Activated CD8-positive, alpha-beta memory T cell treated with anti-CD3 and anti-CD28 coated beads for 48 hours (primary cell): ENCODE data around the gene SLC6A3.

Source experiments
- DNase-seq, 3 experiments: peaks; one replicate each; pipeline ENCODE4 v3.0.0-alpha.2; 2020; ENCODE audit warnings: low read depth in 2 of 3, low spot score in 2 of 3

The SLC6A3 gene

DNA sequence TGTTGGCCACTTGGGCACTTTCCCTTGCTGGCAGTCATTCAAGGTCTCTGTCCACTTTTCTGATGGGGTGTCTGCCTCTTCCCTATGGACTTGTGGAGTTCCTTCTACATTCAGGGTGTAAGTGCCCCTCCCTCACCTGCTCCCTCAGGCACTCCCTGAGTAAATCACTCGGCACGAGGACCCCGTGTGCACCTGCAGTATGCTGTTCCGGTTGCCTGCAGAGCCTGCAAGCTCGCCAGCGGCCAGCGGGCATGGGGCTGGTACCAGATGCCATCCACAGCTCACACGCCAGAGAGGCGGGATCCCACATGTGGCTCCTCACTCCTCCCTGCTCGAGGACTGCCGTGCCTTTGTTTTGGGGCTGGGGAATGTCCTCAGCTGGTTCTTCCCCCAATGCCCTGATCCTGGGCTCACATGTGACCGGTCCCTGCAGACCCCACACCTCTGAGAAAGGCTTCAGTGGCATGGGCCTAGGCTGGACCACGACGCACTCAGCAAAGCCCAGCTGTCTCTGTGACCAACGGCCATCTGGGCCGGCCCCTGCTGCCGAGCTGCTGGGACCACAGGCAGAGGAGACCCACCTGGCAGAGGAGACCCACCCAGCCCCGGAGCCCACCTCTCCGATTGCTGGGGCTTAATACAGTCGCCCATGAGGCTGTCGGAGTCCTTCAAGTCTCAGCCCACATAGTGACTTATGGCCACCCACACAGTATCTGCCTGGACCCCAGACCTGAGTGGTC, 54.2 kb downstream of the SLC6A3 start:
- DNase-seq, result no peak

DNA sequence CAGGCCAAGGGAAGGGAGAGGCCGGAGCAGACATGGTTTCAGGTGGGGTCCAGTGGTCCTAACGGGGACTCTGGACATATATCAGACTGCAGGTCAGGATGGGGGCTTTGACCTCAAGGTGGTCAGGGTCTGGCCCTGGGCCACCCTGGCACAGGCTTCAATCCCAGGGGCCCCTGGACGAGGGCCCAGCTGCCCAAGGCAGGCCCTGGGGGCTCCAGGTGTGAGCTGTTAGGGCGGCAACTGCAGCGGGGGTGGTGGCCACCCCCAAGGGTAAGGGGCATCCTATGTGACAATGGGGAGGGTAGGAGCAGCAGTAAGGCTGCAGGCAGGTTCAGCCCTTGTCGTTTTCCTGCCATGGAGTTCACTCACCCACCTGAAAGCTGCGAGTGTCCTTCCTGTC, 54.9 kb downstream of the SLC6A3 start:
- no peak for DNase-seq

DNA sequence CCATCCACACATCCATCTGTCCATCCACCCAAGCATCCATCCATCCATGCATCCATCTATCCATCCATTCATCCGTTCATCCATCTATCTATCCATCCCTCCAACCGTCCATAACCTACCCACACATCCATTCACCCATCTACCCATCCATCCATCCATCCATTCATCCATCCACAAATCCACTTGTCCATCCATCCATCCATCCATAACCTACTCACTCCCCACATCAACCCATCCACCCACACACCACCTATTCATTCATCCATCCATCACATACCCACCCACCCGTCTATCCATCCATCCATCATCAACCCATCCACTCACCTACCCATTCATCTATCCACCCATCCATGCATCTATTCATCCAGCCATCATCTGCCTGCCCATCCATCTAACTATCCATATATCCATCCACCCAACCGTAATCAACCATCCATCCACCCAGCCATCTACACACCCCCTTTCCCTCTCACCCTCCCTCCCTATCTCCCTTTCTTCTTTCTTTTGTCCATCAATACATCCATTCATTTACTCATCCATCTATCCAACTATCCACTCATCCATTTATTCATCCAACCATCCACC, 56.8 kb downstream of the SLC6A3 start:
- DNase-seq, result no peak

DNA sequence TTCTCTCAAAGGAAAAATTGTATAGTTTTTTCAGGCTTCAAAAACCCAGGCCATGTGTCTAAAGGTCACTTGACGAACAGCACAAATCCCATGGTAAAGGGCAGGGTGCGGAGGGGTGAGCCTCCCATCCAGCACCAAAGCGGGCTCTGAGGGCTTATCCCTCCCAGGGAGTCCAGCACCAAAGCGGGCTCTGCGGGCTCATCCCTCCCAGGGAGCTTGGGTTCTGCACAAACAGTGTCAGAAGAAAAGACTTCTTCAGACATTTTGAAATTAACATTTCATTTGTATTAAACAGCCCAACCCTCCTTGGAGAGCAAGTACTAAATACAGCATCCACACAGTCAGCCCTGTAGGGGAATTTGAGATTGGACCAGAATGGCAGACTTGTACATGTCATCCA, 57.4 kb downstream of the SLC6A3 start:
- no peak for DNase-seq

DNA sequence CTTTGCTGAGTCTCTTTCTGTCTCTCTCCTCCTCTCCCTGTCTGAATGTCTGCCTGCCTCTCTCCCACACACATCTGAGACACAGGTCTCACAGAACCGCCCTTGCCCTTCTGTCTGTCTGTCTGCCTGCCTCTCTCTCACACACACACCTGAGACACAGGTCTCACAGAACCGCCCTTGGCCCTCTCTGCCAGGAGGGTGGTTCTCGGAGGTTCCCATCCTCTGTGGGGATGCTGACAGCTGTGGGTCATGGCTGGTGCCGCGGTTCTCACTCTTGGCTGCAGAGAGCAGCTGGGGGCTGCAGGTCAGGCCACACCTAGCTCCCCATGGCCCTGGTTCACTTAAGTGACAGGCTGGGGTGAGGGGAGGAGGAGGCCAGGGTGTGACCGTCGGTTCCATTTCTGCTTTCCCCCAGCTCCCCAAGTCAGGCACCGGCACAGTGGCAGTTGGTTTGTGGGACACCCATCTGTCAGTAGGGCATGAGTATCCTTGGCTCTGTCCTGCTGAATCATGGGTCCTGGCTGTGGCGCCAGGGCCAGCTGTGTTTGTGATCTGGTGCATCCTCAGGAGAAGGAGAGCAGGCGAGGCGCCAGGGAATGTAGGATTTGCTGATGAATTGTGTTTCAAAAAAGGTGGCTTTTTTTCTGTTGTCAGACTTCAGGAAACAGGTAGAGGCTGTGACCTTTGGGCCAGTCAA, 58.0 kb downstream of the SLC6A3 start:
- no peak for DNase-seq

DNA sequence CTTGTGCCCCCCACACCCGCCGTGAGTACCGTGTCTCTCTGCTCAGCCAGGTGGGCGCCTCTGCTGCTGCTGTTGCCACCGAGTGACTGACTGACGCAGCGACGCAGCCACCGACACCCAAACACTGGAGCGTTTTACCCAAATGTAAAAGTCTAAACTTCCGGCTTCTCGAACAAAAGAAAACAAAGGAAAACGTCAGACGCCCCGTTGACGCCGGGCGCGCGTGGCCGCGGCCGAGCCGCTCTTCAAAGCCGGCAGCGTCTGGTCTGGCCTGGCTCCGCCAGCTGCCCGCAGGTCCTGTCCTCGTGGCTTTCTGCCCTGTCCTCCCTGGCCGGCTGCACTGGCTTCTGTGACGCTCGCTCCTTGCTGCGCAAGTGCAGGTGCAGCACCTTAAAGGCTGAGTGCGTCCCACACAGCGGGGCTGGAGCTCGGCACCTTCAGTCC, 58.9 kb downstream of the SLC6A3 start:
- DNase-seq, result peak in 2 of 3 experiments; percentile 28 to 39

DNA sequence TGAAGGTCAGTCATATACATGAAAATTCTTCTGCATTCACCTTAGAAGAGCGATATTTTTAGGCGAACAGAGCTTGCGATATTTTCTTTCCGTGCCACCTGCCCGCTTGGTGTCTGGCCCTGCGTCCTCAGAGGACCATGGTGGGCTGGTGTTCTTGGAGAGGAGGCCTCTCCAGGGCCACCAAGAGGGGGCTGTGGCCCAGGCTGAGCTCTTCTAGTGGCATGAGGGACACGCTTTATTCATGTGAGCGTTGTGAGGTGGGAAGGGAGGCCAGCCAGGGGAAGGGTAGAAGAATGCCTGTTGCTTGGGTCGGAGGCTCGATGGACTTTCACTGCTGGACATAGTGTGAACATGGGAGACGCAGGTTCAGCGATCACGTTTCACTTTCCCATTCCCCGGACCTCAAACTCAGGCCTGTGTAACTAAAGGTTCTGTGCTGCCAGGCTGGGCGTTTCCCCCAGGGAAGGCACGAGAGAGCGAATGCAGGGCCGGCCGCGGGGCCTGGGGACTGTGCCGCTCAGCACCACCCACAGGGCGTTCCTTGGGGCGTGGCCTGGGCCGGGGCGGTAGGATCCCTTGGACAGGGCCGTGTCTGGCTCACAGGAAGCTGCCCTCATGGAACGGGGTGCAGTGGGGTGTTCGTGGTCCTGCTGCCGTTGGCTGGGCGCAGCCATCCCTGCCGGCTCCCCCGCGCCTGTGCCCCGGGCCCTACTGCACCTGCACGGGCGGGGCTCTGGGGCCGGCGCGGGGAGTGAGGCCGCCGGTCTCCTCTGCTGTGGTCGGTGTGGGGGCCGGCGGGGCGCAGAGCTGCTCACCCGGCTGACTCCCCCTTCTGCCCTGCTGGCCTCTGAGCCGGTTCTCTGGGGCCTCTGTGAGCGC, 59.6 kb downstream of the SLC6A3 start:
- DNase-seq, result peak; percentile 57 to 65 (median 58)

DNA sequence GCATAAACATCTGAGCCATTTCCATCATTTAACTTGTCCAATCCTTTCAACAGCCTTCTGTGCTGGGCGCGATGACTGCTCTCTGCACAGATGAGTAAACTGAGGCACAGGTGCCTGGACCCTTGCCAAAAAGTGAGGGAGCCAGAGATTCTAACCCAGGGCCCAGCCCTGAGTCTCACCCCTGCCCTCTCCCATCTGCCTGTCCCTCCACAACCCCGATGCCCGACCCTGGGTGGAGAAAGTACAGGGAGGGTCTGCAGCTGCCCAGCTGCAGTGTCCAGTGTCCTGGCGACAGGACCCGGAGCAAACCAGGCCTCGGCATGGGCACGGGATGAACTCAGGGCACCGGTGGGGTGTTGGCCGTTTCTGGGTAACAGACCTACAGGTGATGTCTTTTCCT, 60.7 kb downstream of the SLC6A3 start:
- DNase-seq, result no peak

DNA sequence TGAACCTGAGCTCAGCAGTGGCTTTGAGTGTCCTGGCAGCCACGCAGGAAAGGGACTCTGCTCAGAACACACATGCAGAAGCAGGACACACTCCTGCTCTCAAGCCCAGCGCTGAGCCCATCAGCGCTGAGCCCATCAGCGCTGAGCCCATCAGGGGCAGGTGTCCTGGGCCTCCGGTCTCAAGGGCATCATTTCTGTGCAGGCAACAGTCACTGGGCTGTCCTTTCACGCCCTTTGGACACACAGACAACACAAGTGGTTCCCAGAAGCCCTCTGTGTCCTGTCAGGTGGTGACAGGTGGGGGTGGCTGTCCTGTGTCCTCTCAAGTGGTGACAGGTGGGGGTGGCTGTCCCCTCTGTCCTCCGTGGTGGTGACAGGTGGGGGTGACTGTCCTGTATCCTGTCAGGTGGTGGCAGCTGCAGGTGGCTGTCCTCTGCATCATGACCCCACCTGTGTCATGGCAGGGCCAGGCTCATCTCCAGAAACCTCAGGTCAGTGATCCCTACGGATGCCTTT, 61.3 kb downstream of the SLC6A3 start:
- DNase-seq, result no peak

DNA sequence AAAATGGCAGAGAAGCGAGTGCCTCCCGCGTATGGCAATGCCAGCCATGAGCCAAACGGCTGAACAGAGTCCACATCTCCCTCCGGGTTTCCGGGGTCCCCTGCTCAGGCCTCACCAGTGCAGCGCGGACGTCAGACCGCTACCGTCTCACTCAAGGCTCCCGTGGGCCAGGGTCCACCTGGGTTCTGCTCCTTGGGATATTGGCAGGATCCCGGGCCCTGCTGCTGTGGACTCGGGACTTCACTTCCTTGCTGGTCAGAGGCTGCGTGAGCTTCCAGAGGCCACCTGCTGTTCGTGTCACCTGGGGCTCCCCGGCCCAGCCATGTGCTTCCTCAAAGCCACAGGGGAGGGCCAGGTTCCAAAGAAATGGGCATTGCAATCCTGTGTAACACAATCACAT, 61.9 kb downstream of the SLC6A3 start:
- no peak for DNase-seq

DNA sequence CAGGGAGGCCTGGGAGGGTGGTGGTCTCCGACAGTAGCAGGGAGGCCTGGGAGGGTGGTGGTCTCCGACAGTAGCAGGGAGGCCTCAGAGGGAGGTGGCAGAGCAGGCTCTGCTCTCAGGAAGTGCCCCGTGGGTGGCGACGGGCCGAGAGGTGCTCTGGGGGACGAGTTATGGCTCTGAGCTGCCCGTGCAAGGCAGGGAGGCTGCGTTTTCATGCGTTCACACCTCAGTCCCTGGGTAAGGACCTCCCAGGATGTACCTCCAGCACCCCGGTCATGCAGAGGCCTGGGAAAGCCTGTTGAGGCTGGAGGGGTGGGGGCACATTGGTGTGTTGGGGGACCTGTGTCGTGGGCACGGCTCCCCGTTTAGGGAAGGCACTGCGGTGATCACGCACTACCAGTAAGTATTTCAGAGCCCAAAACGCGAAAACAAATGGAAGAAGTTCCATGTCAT, 63.0 kb downstream of the SLC6A3 start:
- no peak for DNase-seq

DNA sequence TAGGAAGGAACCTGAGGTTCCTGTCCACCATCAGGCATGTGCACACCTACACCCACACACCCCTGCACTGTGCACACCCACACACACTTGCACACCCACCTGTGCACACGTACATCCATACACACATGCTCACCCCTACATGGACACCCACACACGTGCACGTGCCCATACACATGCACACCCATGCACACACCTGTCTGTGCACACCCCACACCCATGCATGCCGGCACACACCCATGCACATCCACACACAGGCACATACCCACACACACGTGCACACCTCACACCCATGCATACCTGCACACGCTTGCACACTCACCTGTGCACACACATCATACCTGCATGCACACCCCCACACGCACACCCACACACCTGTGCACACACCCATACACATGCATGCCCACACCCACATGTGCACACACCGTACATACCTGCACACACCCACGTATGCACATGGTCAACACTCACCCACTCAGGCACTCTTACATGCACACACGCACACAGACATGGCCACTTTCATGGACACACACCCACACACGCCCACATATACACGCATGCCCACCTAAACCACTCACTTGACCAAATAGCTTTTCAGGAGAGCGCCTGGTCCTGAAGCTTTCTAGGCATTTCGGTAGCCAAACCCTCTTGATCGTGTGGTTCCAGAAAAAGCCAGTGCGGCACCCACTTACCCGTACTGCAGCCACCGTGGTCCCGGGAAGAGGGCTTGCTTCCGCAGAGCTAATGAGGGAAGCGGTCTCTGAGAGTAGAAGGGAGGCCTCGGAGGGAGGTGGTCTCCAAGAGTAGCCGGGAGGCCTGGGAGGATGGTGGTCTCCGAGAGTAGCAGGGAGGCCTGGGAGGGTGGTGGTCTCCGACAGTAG, 63.6 kb downstream of the SLC6A3 start:
- no peak for DNase-seq

DNA sequence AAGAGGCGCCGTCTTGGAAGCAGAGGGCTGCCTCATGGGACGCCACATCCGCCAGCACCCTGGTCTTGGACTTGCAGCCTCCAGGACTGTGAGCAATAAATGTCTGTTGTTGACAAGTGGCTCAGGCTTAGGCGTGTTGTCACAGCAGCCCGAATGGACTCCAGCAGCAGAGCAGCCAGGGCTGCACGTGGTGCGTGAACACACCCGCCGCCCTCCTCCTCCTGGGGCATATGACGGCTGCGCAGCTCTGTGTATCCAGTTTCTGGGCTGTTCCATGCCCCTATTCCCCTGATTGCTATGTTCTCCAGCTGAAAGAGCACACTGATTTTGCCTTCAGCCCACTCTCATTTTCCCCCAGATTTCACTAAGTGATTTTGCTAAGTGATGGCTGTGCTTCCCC, 64.3 kb downstream of the SLC6A3 start:
- DNase-seq, result no peak

DNA sequence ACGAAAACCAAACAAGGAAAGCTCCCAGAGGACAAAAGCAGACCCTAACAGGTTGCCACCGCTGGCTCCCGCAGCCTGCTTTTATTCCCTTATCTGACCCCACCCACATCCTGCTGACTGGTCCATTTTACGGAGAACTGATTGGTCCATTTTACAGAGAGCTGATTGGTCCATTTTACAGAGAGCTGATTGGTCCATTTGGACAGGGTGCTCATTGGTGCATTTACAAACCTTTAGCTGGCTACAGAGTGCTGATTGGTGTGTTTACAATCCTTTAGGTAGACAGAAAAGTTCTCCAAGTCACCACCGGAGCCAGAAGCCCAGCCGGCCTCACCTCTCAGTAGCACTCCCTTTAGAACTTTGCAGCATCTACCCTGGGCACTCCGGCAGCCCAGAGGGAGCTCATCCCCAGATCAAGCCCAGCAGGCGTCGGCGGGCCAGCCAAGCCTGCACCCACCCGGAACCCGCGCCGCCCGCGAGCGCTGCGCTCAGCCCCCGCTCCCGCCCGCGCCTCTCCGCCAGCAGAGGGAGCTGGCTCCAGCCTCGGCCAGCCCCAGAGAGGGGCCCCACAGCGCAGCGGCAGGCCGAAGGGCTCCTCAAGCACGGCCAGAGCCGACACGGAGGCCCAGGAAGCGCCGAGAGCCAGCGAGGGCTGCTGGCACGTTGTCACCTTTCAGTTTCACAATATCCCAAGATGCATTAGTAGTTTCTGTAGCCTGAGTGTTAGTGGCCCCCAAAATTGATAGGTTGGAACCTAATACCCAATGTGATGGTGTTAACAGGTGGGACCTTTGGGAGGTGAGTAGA, 65.0 kb downstream of the SLC6A3 start:
- peak; percentile 10 to 40 (median 31) for DNase-seq

DNA sequence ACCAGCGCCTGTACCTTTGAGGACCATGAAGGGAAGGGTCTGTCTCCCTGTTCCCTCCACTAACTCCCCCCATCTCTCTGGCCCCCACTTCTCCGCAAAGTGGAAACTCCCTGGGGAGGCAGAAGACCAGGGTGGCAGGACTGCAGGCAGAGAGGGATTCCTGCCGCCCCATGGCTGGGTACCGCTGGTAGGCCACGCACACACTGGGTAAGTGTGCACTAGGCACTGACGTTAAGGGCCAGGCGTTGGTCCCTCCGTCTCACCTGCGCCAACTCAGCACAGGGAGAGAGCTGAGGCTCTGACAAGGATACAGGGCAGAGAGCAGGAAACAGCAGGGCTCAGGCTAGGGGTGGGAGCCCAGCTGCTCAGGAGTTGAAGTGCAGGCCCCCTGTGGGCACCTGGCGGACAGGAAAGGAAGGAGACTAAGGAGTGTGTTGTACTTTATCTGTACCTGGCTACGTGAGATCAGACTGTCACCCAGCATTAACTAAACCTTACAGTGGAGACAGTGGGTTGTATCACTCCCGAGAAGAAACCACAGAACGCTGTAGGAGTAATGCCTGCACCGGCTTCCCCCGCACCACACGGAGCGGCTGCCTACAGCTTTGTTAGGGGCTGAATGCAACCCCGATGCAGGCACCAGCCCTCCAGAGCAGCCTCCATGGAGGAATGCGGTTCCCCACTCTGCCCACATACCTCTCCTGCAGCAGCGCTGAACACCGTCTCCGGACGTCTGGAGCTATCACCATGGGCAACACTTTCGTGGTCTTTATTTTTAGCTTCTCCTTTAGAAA, 66.2 kb downstream of the SLC6A3 start:
- DNase-seq, result no peak

DNA sequence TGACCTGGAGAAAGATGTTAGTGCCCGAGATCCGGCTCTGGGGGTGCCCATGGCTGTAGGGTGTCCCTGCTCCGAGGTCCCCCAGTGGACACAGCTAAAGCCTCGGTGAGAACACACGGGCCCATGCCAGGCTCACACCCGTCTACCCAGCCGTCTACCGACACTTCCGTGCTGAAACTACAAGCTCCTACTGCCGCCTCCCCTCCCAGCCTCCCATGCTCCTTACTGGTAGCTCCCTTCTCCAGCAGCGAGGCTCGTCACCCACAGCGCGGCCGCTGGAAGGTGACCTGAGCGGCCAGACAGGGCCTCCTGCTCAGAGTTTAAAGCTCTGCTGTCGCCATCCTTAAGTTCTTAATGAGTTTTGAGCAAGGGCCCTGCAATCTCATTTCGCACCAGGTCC, 67.1 kb downstream of the SLC6A3 start:
- no peak for DNase-seq

DNA sequence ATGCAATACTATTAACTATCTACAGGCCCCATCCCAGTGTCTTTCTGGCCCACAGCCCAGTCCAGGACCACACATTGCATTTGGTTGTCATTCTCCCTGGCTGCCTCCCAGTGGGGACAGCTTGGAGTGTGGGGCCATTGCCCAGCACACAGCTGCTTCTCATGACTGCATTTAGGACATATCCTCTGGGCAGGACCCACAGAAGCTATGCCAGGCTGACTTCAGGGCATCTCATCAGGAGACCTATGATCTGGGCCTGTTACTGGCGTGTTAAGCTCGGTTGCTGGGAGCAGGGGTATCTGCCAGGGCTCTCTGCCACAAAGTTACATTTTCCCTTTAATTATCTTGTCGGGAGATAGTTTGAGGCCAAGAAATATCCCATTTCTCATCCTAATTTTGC, 68.3 kb downstream of the SLC6A3 start:
- no peak for DNase-seq
